OCI-LY7 (cell line): ENCODE measurements around the gene EIF2S3. TPM values are rescaled to one million over a fixed set of nuclear protein-coding genes. Genes with fewer than 3 reads are reported as not detected.

Experiments
- BruUV-seq: library from RNA; stranded (reverse); fragments of 400-500 nt; replicated peaks from 2 replicates; lab custom pipeline; 2021; lab: Mats Ljungman, UMichigan
- CTCF ChIA-PET: fragments of 300-600 bp; sonication (Branson Sonifier 250); formaldehyde crosslinking; loops from one replicate; lab custom pipeline; 2022; ENCODE audit warnings: antibody characterized with exemption; ENCODE audit not compliant: unreplicated experiment; lab: Charles Lee
- POLR2A ChIA-PET: fragments of 300-600 bp; sonication (Branson Sonifier 250); formaldehyde crosslinking; loops from one replicate; lab custom pipeline; 2022; ENCODE audit warnings: antibody characterized with exemption; lab: Charles Lee
- DNase-seq: peaks from one replicate; pipeline ENCODE4 v3.0.0-alpha.2; 2015; ENCODE audit warnings: low spot score
- H2AFZ ChIP-seq: fragments of 200-600 bp; sonication (generic), shearing (Covaris generic); 2 replicates; pipeline ENCODE4 v1.6.1; 2014; ENCODE audit warnings: mild to moderate bottlenecking, antibody characterized with exemption, low read length, moderate library complexity
- H3K27ac ChIP-seq: fragments of 200-600 bp; sonication (generic); 2 replicates; pipeline ENCODE4 v1.5.1; 2014; ENCODE audit warnings: mixed run types, low read depth, mild to moderate bottlenecking, moderate library complexity, low read length, inconsistent platforms; ENCODE audit not compliant: poor library complexity, severe bottlenecking
- H3K36me3 ChIP-seq: fragments of 200-600 bp; sonication (generic); 2 replicates; pipeline ENCODE4 v1.6.1; 2014; ENCODE audit warnings: mild to moderate bottlenecking, antibody characterized with exemption, low read length, moderate library complexity, mixed read lengths; ENCODE audit not compliant: insufficient read depth
- H3K4me1 ChIP-seq: fragments of 200-600 bp; sonication (generic); 2 replicates; pipeline ENCODE4 v1.5.1; 2014; ENCODE audit warnings: mild to moderate bottlenecking, low read length; ENCODE audit not compliant: insufficient read depth, poor library complexity, severe bottlenecking
- H3K4me2 ChIP-seq: fragments of 200-600 bp; sonication (generic); 2 replicates; pipeline ENCODE4 v1.6.1; 2014; ENCODE audit warnings: mild to moderate bottlenecking, low read length
- H3K4me3 ChIP-seq: fragments of 200-600 bp; sonication (generic); 2 replicates; pipeline ENCODE4 v1.5.1; 2014; ENCODE audit warnings: mild to moderate bottlenecking, low read depth, low read length; ENCODE audit not compliant: poor library complexity, severe bottlenecking
- H3K79me2 ChIP-seq: fragments of 200-600 bp; sonication (generic); 2 replicates; pipeline ENCODE4 v1.6.1; 2016; ENCODE audit warnings: low read depth, mild to moderate bottlenecking, low read length, moderate library complexity, mixed read lengths; ENCODE audit not compliant: insufficient read depth
- H3K9me2 ChIP-seq: fragments of 200-600 bp; sonication (generic); 2 replicates; pipeline ENCODE4 v1.6.1; 2016; ENCODE audit warnings: mild to moderate bottlenecking, low read length, mixed read lengths; ENCODE audit not compliant: insufficient read depth
- H3K9me3 ChIP-seq: fragments of 200-600 bp; sonication (generic); 2 replicates; pipeline ENCODE4 v1.6.1; 2014; ENCODE audit warnings: mild to moderate bottlenecking, mixed run types, low read length, mixed read lengths
- H4K20me1 ChIP-seq: fragments of 200-600 bp; sonication (generic); 2 replicates; pipeline ENCODE4 v1.6.1; 2014; ENCODE audit warnings: mild to moderate bottlenecking, antibody characterized with exemption, low read length, moderate library complexity, mixed read lengths; ENCODE audit not compliant: insufficient read depth
- EZH2phosphoT487 ChIP-seq: fragments of 200-600 bp; sonication (generic); IDR thresholded peaks from 2 replicates; pipeline ENCODE4 v1.6.1; 2018; ENCODE audit warnings: low read depth, borderline replicate concordance, mild to moderate bottlenecking, mixed run types, antibody characterized with exemption, low read length, moderate library complexity, mixed read lengths
- intact Hi-C: fragments of 100-400 bp; cut with micrococcal nuclease; formaldehyde crosslinking; loops from one replicate; pipeline ENCODE4 v1.10.0; 2022; ENCODE audit not compliant: unreplicated experiment
- total RNA-seq, 2 experiments: library from RNA; depleted of rRNA in 1 of 2; stranded (reverse); fragments of >200 nt in 1 of 2; shearing (Covaris generic) in 1 of 2; gene quantifications; 2 replicates each; pipeline ENCODE4 v1.2.3, GENCODE V29; 2014 to 2022
- TF ChIP-seq, protein P1 (sequence below): fragments of 200-600 bp; sonication (generic); conservative IDR thresholded peaks from 2 replicates; pipeline ENCODE4 v1.5.1; 2014; ENCODE audit warnings: mild to moderate bottlenecking, antibody characterized with exemption, low read length, moderate library complexity, mixed read lengths

EIF2S3 gene
- total RNA-seq, 2 experiments from 2014 or later = 243 to 405 TPM

DNA sequence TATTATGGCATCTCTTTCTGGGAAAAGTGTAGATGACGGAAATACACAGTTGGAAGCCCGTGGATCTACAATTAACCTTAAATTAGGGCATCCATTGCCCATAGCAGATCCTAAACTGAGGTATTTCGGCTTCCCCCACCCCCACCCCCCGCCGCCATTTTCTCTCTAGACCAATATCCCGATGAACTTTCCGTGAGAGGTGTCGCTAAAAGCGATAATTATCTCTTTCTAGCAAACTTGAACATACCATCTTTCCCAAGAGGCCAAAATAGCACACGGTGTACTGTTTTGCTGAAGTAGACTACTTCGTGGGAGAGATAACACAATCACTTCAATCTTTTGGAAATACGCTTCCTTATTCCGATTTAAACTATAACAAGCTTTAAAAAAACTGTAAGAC lies 28.3 kb upstream of the EIF2S3 start:
- intact Hi-C loops = loop anchor here (10.0 kb wide), 1 partner anchor 128 kb away; no protein-coding TSS in a partner anchor
- Histone ChIP-seq H3K27ac (peak overlapping the region; percentile 67), H2AFZ (peak overlapping the region; percentile 90; the same call in 1 of the 2 replicates), H3K4me2 (peak overlapping the region; percentile 94), H3K4me1 (peaks cover 14% of the 10 kb centered on the region), H3K36me3 (peaks cover 22% of the 10 kb centered on the region), H3K9me2 (no peaks in the 10 kb centered on the region), H4K20me1 (0 out of 2 replicates have a peak, but pooled peaks cover 4% of the 10 kb centered on the region), H3K79me2 (peaks cover 35% of the 10 kb centered on the region), H3K9me3 (no peaks in the 10 kb centered on the region), H3K4me3 (peak overlapping the region; percentile 94)
- no peak for TF ChIP-seq EZH2phosphoT487
- TF ChIP-seq, protein P1, sequence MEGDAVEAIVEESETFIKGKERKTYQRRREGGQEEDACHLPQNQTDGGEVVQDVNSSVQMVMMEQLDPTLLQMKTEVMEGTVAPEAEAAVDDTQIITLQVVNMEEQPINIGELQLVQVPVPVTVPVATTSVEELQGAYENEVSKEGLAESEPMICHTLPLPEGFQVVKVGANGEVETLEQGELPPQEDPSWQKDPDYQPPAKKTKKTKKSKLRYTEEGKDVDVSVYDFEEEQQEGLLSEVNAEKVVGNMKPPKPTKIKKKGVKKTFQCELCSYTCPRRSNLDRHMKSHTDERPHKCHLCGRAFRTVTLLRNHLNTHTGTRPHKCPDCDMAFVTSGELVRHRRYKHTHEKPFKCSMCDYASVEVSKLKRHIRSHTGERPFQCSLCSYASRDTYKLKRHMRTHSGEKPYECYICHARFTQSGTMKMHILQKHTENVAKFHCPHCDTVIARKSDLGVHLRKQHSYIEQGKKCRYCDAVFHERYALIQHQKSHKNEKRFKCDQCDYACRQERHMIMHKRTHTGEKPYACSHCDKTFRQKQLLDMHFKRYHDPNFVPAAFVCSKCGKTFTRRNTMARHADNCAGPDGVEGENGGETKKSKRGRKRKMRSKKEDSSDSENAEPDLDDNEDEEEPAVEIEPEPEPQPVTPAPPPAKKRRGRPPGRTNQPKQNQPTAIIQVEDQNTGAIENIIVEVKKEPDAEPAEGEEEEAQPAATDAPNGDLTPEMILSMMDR = no peak
- ChIA-PET CTCF (interaction anchor here (1.8 kb wide), 1 partner anchor 27 kb away, joined by 9 read pairs; no protein-coding TSS in a partner anchor), POLR2A (interaction anchor here (1.1 to 2.0 kb wide), 4 partner anchors 26 to 42 kb away, joined by 3 to 26 read pairs (median 4); partner anchors contain the start of gene EIF2S3)
- no TSS peak for BruUV-seq
- peak; percentile 4 for DNase-seq

DNA sequence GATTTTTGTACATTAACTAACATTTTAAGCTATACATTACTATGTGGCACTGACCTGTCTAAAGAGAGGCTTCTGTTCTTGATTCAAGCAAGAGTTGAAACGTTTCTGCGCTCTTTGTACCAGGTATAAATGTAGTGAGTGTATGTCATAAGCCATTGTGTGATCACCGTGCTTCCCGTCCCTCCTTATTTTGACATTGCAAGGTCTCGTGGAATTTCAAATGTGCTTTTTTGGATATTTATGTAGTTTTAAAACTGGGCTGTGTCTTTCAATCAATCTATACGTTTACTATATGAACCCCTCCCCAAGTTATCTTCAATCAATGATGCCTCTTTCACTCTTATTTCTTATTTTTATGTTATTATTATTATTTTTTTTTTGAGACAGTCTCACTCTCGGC lies 27.7 kb upstream of the EIF2S3 start, which contains the start of gene KLHL15:
TSS of gene KLHL15 (minus strand) at position 101 of the 400 bp plus-strand sequence. CDS start 20,493 bp downstream, outside the sequence.
- DNase-seq = no peak
- no peaks in the 10 kb centered on the region for H3K9me3 ChIP-seq
- peaks cover 16% of the 10 kb centered on the region for H3K36me3 ChIP-seq
- no peaks in the 10 kb centered on the region for H3K9me2 ChIP-seq
- peaks cover 8% of the 10 kb centered on the region for H3K4me1 ChIP-seq
- intact Hi-C loops = loop anchor here (10.0 kb wide), 1 partner anchor 128 kb away; no protein-coding TSS in a partner anchor
- peaks cover 29% of the 10 kb centered on the region for H3K79me2 ChIP-seq
- no peak for TF ChIP-seq EZH2phosphoT487
- TF ChIP-seq, protein P1 = no peak
- no TSS peak for BruUV-seq
- 0 out of 2 replicates have a peak, but pooled peaks cover 4% of the 10 kb centered on the region for H4K20me1 ChIP-seq
- peak within 1 kb of the TSS; percentile 67 for H3K27ac ChIP-seq
- H3K4me3 ChIP-seq = peak within 1 kb of the TSS; percentile 94
- ChIA-PET POLR2A (interaction anchor here (1.1 to 2.0 kb wide), 3 partner anchors 28 to 42 kb away, joined by 3 to 26 read pairs (median 5); partner anchors contain the start of gene EIF2S3), CTCF (interaction anchor here (1.8 kb wide), 1 partner anchor 27 kb away, joined by 9 read pairs; no protein-coding TSS in a partner anchor)
- peak within 1 kb of the TSS; percentile 90 for H2AFZ ChIP-seq
- H3K4me2 ChIP-seq = peak within 1 kb of the TSS; percentile 94

DNA sequence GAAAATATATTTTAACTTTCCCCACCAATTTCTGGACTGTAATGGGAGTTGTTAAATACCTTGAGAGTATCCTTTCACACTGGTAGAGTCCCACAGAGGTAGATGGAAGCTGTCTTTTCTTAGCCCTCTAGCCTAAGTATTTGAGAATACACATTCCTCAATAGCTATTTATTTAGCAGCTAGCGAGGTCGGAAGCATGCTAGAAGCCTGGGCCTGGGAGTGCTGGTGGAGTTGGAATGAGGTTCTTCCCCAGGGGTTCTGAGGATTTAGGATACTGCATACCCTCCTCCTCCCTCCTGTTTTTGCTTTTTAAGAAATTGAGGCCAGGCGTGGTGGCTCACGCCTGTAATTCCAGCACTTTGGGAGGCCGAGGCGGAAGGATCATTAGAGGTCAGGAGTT lies 26.8 kb upstream of the EIF2S3 start:
- Histone ChIP-seq H4K20me1 (0 out of 2 replicates have a peak, but pooled peaks cover 4% of the 10 kb centered on the region), H3K9me2 (no peaks in the 10 kb centered on the region), H3K27ac (no peak overlapping the region), H3K4me1 (peaks cover 8% of the 10 kb centered on the region), H3K4me2 (no peak overlapping the region), H2AFZ (no peak overlapping the region), H3K79me2 (peaks cover 20% of the 10 kb centered on the region), H3K9me3 (no peaks in the 10 kb centered on the region), H3K36me3 (peaks cover 9% of the 10 kb centered on the region), H3K4me3 (no peak overlapping the region)
- no TSS peak for BruUV-seq
- ChIA-PET CTCF (no interaction called here), POLR2A (no interaction called here)
- TF ChIP-seq, protein P1 = no peak
- no peak for TF ChIP-seq EZH2phosphoT487
- no peak for DNase-seq
- intact Hi-C loops = loop anchor here (10.0 kb wide), 1 partner anchor 127 kb away; no protein-coding TSS in a partner anchor
